Measurements from ENCODE around the gene CLINT1.
A peak's percentile ranks its signal among the peaks of the same experiment; 100 is the strongest.

The CLINT1 gene

DNA sequence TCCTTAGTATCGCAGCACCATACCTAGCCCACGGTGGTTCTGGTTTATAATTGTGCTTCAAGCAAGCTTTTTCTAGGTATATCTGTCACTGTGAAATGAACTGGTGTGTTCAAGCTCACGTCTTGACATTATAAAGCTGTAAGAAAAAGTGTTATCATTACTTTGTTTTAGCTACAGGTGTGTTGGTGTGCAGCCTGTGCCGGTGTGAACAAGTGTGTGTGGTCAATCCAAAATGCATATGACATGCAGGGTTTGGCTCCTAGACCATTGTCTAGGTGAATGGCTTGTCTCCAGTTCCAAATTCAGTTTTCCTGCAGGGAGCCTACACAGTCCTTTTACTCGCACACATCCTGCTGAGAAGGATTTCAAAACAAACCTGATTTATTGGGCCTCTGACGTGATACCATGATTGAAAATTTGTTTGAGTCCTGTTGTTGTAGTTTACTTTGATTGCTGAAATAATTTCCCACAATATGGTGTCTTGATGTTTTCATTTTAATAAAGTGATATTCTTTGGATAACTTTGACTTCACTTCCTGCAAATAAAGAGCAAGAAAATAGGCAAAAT lies 111.7 kb downstream of the CLINT1 start:
- TF ChIP-seq POLR2AphosphoS5 (IDR thresholded peaks at IDR 0.05; ENCODE audit: low read depth, low read length) (no peak), POLR2A (IDR thresholded peaks at IDR 0.05; ENCODE audit: low read depth, low read length) (no peak), TAF1 (IDR thresholded peaks at IDR 0.05; ENCODE audit: borderline replicate concordance, low read depth, low read length) (no peak)
- DNase-seq (ENCODE audit: insufficient read length): no peak
- no peak for FAIRE-seq

DNA sequence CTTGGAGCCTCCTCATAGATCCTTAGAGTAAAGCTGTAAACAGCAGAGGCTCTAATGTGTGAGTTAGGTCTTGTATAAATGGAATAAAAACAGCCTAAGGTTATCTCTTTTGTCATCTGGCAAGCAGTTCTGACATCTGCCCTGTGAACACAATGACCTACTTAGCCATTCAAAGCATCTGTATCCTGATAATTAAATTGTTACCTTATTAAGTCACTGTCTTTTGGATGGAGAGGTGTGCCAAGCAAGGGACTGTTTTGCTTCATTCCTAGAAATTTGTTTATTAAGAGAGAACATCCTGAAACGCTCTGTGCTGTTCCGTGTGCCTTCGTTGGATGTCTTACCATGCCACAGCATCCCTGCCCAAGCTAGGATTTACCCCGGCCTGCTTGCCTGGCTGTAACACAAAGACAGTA lies 113.9 kb downstream of the CLINT1 start:
- FAIRE-seq (no peak), DNase-seq (ENCODE audit: insufficient read length) (no peak)
- TF ChIP-seq POLR2AphosphoS5 (IDR thresholded peaks at IDR 0.05; ENCODE audit: low read depth, low read length) (no peak), POLR2A (IDR thresholded peaks at IDR 0.05; ENCODE audit: low read depth, low read length) (no peak), TAF1 (IDR thresholded peaks at IDR 0.05; ENCODE audit: borderline replicate concordance, low read depth, low read length) (no peak)

DNA sequence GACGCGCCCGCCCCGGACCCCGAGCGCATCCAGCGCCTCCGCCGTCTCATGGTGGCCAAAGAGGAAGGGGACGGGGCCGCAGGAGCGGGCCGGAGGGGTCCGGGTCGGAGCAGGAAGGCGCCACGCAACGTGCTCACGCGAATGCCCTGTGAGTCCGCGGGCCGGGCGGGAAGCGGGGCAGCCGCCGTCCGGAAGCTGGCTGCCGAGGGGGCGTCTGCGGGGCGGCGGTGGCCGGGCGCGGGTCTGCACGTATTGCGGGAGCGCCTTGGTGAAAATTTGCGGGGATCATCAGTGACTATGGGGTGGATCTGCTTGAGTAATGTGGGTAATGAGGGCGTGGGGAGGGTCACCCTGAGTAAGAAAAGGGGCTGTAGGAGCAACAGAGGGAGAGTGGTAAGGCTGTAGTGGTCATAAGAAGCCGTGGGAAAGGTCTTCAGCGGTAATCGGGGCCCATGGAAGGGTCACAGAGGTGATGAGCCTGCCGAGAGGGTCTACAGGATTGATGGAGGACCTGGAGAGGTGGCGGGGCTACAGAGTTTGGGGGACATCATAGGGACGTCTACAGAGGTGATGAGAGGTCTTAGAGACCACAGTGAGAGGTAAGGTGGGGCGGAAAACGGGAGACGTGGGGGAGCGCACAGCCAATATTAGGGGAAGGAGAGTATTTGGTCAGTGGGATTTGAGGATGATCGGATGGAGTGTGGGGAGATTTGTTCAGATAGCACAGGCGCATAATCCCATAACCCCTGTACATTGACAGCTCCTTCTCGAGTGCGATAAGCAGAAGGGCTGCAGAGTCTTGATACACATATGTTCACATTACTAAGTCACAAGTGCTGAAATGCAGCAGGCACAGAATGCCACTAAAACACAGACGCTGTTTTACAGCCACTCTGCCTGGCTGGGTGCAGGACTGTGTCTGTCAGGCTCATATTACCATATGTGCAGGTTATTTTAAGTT lies 114.6 kb downstream of the CLINT1 start:
- DNase-seq (ENCODE audit: insufficient read length) (peak; percentile 38), FAIRE-seq (no peak)
- TF ChIP-seq POLR2A (IDR thresholded peaks at IDR 0.05; ENCODE audit: low read depth, low read length) (no peak), TAF1 (IDR thresholded peaks at IDR 0.05; ENCODE audit: borderline replicate concordance, low read depth, low read length) (no peak), POLR2AphosphoS5 (IDR thresholded peaks at IDR 0.05; ENCODE audit: low read depth, low read length) (no peak)

DNA sequence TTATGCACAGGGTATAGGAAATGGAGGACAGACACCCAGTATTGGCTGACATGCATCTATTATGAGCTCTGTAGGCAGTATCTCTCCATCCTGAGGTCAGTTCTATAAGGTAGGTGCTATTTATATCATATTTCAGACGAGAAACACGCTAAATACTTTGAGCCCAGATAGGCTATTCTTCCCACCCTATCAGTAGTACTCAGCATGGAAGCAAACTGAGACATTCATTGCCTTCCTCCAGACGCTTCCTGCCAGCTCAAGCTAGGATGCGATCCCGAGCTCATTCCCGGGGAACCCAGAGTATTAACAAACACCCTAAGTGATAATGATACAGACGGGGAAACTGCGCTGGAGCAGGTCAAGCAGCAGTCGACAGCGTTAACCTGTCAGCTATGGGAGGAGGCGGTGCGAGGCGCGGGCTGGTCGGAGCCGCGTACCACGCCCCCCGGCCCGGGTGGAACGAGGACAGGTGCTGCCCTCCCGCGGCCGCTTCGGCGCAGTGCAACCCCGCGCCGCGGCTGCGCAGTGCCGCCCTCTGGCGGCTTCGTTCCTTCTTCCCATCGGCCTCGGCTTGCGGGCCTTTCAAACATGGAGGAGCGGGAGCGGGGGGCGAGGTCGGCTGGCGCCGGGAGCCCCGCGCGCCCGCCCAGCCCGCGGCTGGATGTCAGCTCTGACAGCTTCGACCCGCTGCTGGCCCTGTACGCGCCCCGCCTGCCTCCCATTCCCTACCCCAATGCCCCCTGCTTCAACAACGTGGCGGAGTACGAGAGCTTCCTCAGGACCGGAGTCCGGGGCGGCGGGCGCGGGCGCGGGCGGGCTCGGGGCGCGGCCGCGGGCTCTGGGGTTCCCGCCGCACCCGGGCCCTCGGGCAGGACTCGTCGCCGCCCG lies 115.5 kb downstream of the CLINT1 start, which contains the start of gene LSM11:
Gene LSM11 (plus strand): TSS at position 550 of the 888 bp plus-strand sequence. CDS start 39 bp downstream, at position 589.
- peak; percentile 85 for DNase-seq (ENCODE audit: insufficient read length)
- peak; percentile 97 for FAIRE-seq
- 0 out of 2 replicates have a peak, but pooled peaks have one; percentile 37 for TF ChIP-seq POLR2AphosphoS5 (IDR thresholded peaks at IDR 0.05; ENCODE audit: low read depth, low read length)
- TF ChIP-seq POLR2A (IDR thresholded peaks at IDR 0.05; ENCODE audit: low read depth, low read length): peak; percentile 39; the same call in 1 of the 2 replicates
- no peak for TF ChIP-seq TAF1 (IDR thresholded peaks at IDR 0.05; ENCODE audit: borderline replicate concordance, low read depth, low read length)

DNA sequence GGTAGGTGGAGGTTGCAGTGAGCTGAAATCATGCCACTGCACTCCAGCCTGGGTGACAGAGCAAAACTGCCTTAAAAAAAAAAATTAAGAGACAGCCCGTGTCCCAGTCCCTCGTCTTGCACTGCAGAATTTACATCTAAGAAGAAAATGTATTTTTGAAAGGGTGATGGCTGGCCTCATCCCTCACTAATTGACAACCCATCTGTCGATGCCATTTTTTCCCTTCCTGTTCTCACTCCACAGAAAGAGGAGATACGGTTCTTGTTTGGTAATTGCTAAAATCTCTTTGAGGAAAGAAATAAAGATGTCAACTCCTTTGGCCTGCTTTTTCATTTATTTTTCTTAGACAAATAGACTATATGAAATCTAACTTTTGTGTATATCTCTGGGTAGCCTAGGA lies 117.8 kb downstream of the CLINT1 start:
- FAIRE-seq: no peak
- no peak for TF ChIP-seq TAF1 (IDR thresholded peaks at IDR 0.05; ENCODE audit: borderline replicate concordance, low read depth, low read length)
- TF ChIP-seq POLR2A (IDR thresholded peaks at IDR 0.05; ENCODE audit: low read depth, low read length): no peak
- TF ChIP-seq POLR2AphosphoS5 (IDR thresholded peaks at IDR 0.05; ENCODE audit: low read depth, low read length): no peak
- no peak for DNase-seq (ENCODE audit: insufficient read length)

DNA sequence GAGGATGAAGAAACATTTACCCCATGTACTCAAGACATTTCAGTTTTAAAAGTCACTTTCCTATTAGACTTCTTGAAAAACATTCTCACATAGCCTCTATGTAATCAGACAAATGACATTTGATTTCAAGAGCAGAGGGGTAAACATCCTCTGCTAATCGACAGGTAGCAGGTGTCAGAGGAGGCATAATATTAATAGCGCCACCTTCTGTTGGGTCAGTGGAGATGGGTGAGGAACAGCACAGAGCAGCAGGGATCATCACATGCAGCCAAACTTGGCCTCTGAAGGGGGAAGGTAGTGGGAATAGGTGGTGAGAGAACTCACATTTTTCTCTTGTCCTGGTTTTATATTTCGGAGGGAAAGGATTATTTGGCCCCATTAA lies 118.7 kb downstream of the CLINT1 start:
- DNase-seq (ENCODE audit: insufficient read length) (peak; percentile 26), FAIRE-seq (peak; percentile 89)
- TF ChIP-seq TAF1 (IDR thresholded peaks at IDR 0.05; ENCODE audit: borderline replicate concordance, low read depth, low read length) (no peak), POLR2A (IDR thresholded peaks at IDR 0.05; ENCODE audit: low read depth, low read length) (no peak), POLR2AphosphoS5 (IDR thresholded peaks at IDR 0.05; ENCODE audit: low read depth, low read length) (no peak)

GRCh38 chr5:157739388-157740228 lies 119.3 kb downstream of the CLINT1 start:
- FAIRE-seq: no peak
- no peak for DNase-seq (ENCODE audit: insufficient read length)
- TF ChIP-seq TAF1 (IDR thresholded peaks at IDR 0.05; ENCODE audit: borderline replicate concordance, low read depth, low read length) (no peak), POLR2AphosphoS5 (IDR thresholded peaks at IDR 0.05; ENCODE audit: low read depth, low read length) (no peak), POLR2A (IDR thresholded peaks at IDR 0.05; ENCODE audit: low read depth, low read length) (no peak)

DNA sequence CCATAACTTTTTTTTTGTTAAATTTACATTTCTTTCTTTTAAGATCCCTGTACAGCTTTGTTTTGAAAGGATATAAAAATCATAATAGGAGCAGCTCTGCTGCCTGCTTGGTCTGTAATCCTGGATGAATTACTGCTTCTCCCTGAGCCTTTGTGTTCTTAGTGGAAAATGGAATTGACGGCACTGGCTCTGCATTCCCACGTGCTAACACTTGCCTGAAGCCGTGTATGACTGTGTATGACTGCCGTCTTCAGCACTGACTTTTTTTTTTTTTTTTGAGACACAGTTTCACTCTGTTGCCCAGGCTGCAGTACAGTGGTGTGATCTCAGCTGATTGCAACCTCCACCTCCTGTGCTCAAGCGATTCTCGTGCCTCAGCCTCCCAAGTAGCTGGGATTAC lies 123.0 kb downstream of the CLINT1 start:
- no peak for TF ChIP-seq TAF1 (IDR thresholded peaks at IDR 0.05; ENCODE audit: borderline replicate concordance, low read depth, low read length)
- no peak for TF ChIP-seq POLR2A (IDR thresholded peaks at IDR 0.05; ENCODE audit: low read depth, low read length)
- no peak for TF ChIP-seq POLR2AphosphoS5 (IDR thresholded peaks at IDR 0.05; ENCODE audit: low read depth, low read length)
- FAIRE-seq: no peak
- DNase-seq (ENCODE audit: insufficient read length): no peak
